WTC11 (cell line): ENCODE measurements around the gene RFX8. TPM values are rescaled to one million over a fixed set of nuclear protein-coding genes. Genes with fewer than 3 reads are reported as not detected.

ENCODE experiments used
- ATAC-seq: fragments of 200-7000 bp; cut with Tn5 transposase; 2 replicates; pipeline ENCODE4 v1.10.0; 2021; ENCODE audit warnings: mild to moderate bottlenecking, moderate library complexity
- CTCF ChIA-PET: fragments of 300-600 bp; sonication (Branson Sonifier 250); formaldehyde crosslinking; loops from one replicate; lab custom pipeline; 2021; ENCODE audit warnings: antibody characterized with exemption; lab: Charles Lee
- POLR2A ChIA-PET: fragments of 350-600 bp; sonication (Branson Sonifier 250); formaldehyde crosslinking; loops from one replicate; lab custom pipeline; 2021; ENCODE audit warnings: antibody characterized with exemption; lab: Charles Lee
- DNase-seq: peaks from one replicate; pipeline ENCODE4 v3.0.0; 2021; ENCODE audit warnings: low spot score
- H3K27ac Mint-ChIP-seq: 2 replicates; pipeline ENCODE4 v1.8.0; 2021; ENCODE audit warnings: mixed read lengths
- H3K27me3 Mint-ChIP-seq: 2 replicates; pipeline ENCODE4 v1.8.0; 2021; ENCODE audit warnings: low read depth, mild to moderate bottlenecking, moderate library complexity, mixed read lengths
- H3K36me3 Mint-ChIP-seq: 2 replicates; pipeline ENCODE4 v1.8.0; 2021; ENCODE audit warnings: mixed read lengths
- H3K4me1 Mint-ChIP-seq: 2 replicates; pipeline ENCODE4 v1.8.0; 2022; ENCODE audit warnings: mixed read lengths
- H3K4me3 Mint-ChIP-seq: 2 replicates; pipeline ENCODE4 v1.8.0; 2021; ENCODE audit warnings: mild to moderate bottlenecking, moderate library complexity, mixed read lengths
- H3K9me3 Mint-ChIP-seq: 2 replicates; pipeline ENCODE4 v1.8.0; 2021; ENCODE audit warnings: mixed read lengths
- AFF4 ChIP-seq: sonication (generic); formaldehyde crosslinking; IDR thresholded peaks from 2 replicates; pipeline ENCODE4 v1.8.1; 2023; ENCODE audit warnings: mild to moderate bottlenecking, missing genetic modification reagents, borderline replicate concordance
- AR ChIP-seq: fragments of 250-450 bp; sonication (Bioruptor Pico); IDR thresholded peaks from 2 replicates; pipeline ENCODE4 v1.9.0; 2021; ENCODE audit warnings: mild to moderate bottlenecking
- ATF2 ChIP-seq: sonication (generic); formaldehyde crosslinking; IDR thresholded peaks from 2 replicates; pipeline ENCODE4 v1.8.1; 2022; ENCODE audit warnings: low read depth, missing genetic modification reagents, borderline replicate concordance
- EMX1 ChIP-seq: fragments of 250-450 bp; sonication (Bioruptor Pico); IDR thresholded peaks from 2 replicates; pipeline ENCODE4 v1.8.0; 2021; ENCODE audit warnings: mild to moderate bottlenecking
- FOXP1 ChIP-seq: sonication (generic); formaldehyde crosslinking; IDR thresholded peaks from 2 replicates; pipeline ENCODE4 v1.8.0; 2022; ENCODE audit warnings: missing genetic modification reagents, mild to moderate bottlenecking, moderate library complexity, borderline replicate concordance
- GRHL2 ChIP-seq: fragments of 250-450 bp; sonication (Bioruptor Pico); IDR thresholded peaks from 2 replicates; pipeline ENCODE4 v1.8.0; 2022; ENCODE audit warnings: mild to moderate bottlenecking, moderate library complexity; ENCODE audit not compliant: insufficient replicate concordance, severe bottlenecking
- JUN ChIP-seq: sonication (generic); formaldehyde crosslinking; IDR thresholded peaks from 2 replicates; pipeline ENCODE4 v1.8.0; 2023; ENCODE audit warnings: mild to moderate bottlenecking, missing genetic modification reagents
- MAX ChIP-seq: sonication (generic); formaldehyde crosslinking; IDR thresholded peaks from 2 replicates; pipeline ENCODE4 v1.8.0; 2022; ENCODE audit warnings: mild to moderate bottlenecking, missing genetic modification reagents
- PRDM15 ChIP-seq: sonication (generic); formaldehyde crosslinking; IDR thresholded peaks from 2 replicates; pipeline ENCODE4 v1.8.0; 2022; ENCODE audit warnings: missing genetic modification reagents
- PRRX2 ChIP-seq: fragments of 250-450 bp; sonication (Bioruptor Pico); IDR thresholded peaks from 2 replicates; pipeline ENCODE4 v1.8.0; 2021; ENCODE audit warnings: mild to moderate bottlenecking
- ZNF232 ChIP-seq: sonication (generic); formaldehyde crosslinking; IDR thresholded peaks from 2 replicates; pipeline ENCODE4 v1.8.0; 2022; ENCODE audit warnings: mild to moderate bottlenecking, missing genetic modification reagents
- ZNF423 ChIP-seq: fragments of 250-450 bp; sonication (Bioruptor Pico); IDR thresholded peaks from 2 replicates; pipeline ENCODE4 v2.1.2; 2022; ENCODE audit warnings: mild to moderate bottlenecking, moderate library complexity
- ZNF425 ChIP-seq: fragments of 250-450 bp; sonication (Bioruptor Pico); conservative IDR thresholded peaks from 2 replicates; pipeline ENCODE4 v1.9.0; 2021; ENCODE audit warnings: mild to moderate bottlenecking
- total RNA-seq: library from RNA; stranded (reverse); gene quantifications from 3 replicates; pipeline ENCODE4 v1.2.3, GENCODE V29; 2021

RFX8 gene
- total RNA-seq, 1 experiment from 2014 or later, result 0.28 TPM

- DNase-seq, result no peak
- Mint-ChIP-seq H3K27ac (no peak overlapping the region), H3K36me3 (no peaks in the 10 kb centered on the region), H3K4me1 (peaks cover 23% of the 10 kb centered on the region)
- CTCF ChIA-PET, result interaction anchor here (1.2 to 3.0 kb wide), 5 partner anchors 9 to 58 kb away, joined by 3 to 13 read pairs (median 6); no protein-coding TSS in a partner anchor
- no peak for TF ChIP-seq GRHL2
- no peak for TF ChIP-seq JUN (CRISPR knock-in tag)
- no peak for TF ChIP-seq AR (CRISPR knock-in tag)
- no peak for TF ChIP-seq ATF2 (CRISPR knock-in tag)
- TF ChIP-seq ZNF232 (CRISPR knock-in tag), result no peak
- TF ChIP-seq AFF4, result no peak
- TF ChIP-seq, all 79 proteins: peak for 0
- peak; percentile 13; the same call in 1 of the 2 replicates for ATAC-seq
- H3K9me3 Mint-ChIP-seq, result no peaks in the 10 kb centered on the region
- H3K27me3 Mint-ChIP-seq, result no peaks in the 10 kb centered on the region; the same call in 1 of the 2 replicates
- POLR2A ChIA-PET, result no interaction called here
- no peak overlapping the region for H3K4me3 Mint-ChIP-seq
These were observed 74.9 kb downstream of the RFX8 start for GRCh38 chr2:101400048-101400447.

GRCh38 chr2:101399021-101399799 lies 75.7 kb downstream of the RFX8 start:
- H3K27ac Mint-ChIP-seq, result no peak overlapping the region
- ATAC-seq (no peak), DNase-seq (peak; percentile 3)
- POLR2A ChIA-PET, result no interaction called here
- peaks cover 23% of the 10 kb centered on the region for H3K4me1 Mint-ChIP-seq
- H3K9me3 Mint-ChIP-seq, result no peaks in the 10 kb centered on the region
- no peaks in the 10 kb centered on the region; the same call in 1 of the 2 replicates for H3K27me3 Mint-ChIP-seq
- H3K4me3 Mint-ChIP-seq, result no peak overlapping the region
- no peaks in the 10 kb centered on the region for H3K36me3 Mint-ChIP-seq
- CTCF ChIA-PET, result interaction anchor here (0.9 to 3.0 kb wide), 6 partner anchors 10 to 57 kb away, joined by 3 to 13 read pairs (median 4); no protein-coding TSS in a partner anchor
- TF ChIP-seq PRRX2 (CRISPR knock-in tag), result no peak
- no peak for TF ChIP-seq EMX1
- TF ChIP-seq ZNF423 (CRISPR knock-in tag), result no peak
- no peak for TF ChIP-seq MAX (CRISPR knock-in tag)
- TF ChIP-seq ZNF425, result no peak
- no peak for TF ChIP-seq ZNF232 (CRISPR knock-in tag)
- TF ChIP-seq AFF4, result no peak
- TF ChIP-seq FOXP1 (CRISPR knock-in tag), result no peak
- TF ChIP-seq PRDM15 (CRISPR knock-in tag), result no peak
